NCI-H2196 treated with DMSO at 0.1 percent for 48 hours (cell line): ENCODE data around the gene FCER2.

Experiments used
- DNase-seq: peaks from one replicate; lab custom pipeline; 2025; ENCODE audit not compliant: unreplicated experiment; lab: John Stamatoyannopoulos, UW

Gene FCER2

GRCh38 chr19:7679771-7680605 lies 21.9 kb downstream of the FCER2 start:
- DNase-seq = no peak

- no peak for DNase-seq
Observed at GRCh38 chr19:7678971-7679751, 22.8 kb downstream of the FCER2 start.

- no peak for DNase-seq
Observed at GRCh38 chr19:7677669-7678311, 24.1 kb downstream of the FCER2 start.

GRCh38 chr19:7676854-7677253 lies 25.1 kb downstream of the FCER2 start, which contains the start of gene MCEMP1:
MCEMP1 (plus strand) TSS chr19:7677090; CDS start chr19:7677121, 31 bp downstream.
- DNase-seq = no peak

- no peak for DNase-seq
Observed at GRCh38 chr19:7676376-7676775, 25.6 kb downstream of the FCER2 start.

GRCh38 chr19:7674010-7675005 lies 27.6 kb downstream of the FCER2 start:
- peak; percentile 14 for DNase-seq

- DNase-seq = no peak
Observed at GRCh38 chr19:7672522-7672921, 29.4 kb downstream of the FCER2 start.

GRCh38 chr19:7670790-7671189 lies 31.1 kb downstream of the FCER2 start:
- no peak for DNase-seq

GRCh38 chr19:7670150-7670783 lies 31.7 kb downstream of the FCER2 start:
- no peak for DNase-seq

- no peak for DNase-seq
Observed at GRCh38 chr19:7669641-7670040, 32.3 kb downstream of the FCER2 start.

- DNase-seq = no peak
Observed at GRCh38 chr19:7668842-7669241, 33.1 kb downstream of the FCER2 start, which contains the start of gene RETN. RETN (plus strand) TSS chr19:7669049; CDS start chr19:7669327, 278 bp downstream.

GRCh38 chr19:7665076-7665475 lies 36.9 kb downstream of the FCER2 start:
- DNase-seq = no peak

- no peak for DNase-seq
Observed at GRCh38 chr19:7663706-7664105, 38.2 kb downstream of the FCER2 start.

- no peak for DNase-seq
Observed at GRCh38 chr19:7662657-7663056, 39.3 kb downstream of the FCER2 start.

GRCh38 chr19:7661744-7662538 lies 40.0 kb downstream of the FCER2 start:
- DNase-seq = no peak

GRCh38 chr19:7658219-7658686 lies 43.7 kb downstream of the FCER2 start:
- peak; percentile 9 for DNase-seq

GRCh38 chr19:7657131-7657751 lies 44.7 kb downstream of the FCER2 start:
- DNase-seq = no peak

GRCh38 chr19:7655581-7655980 lies 46.4 kb downstream of the FCER2 start:
- no peak for DNase-seq
